ENCODE data around the gene FLG2. TPM values are rescaled to one million over a fixed set of nuclear protein-coding genes. Genes with fewer than 3 reads are reported as not detected.
A peak's percentile ranks its signal among the peaks of the same experiment; 100 is the strongest.

FLG2 gene
- not detected in 2 replicates for polyA plus RNA-seq (2013)

DNA sequence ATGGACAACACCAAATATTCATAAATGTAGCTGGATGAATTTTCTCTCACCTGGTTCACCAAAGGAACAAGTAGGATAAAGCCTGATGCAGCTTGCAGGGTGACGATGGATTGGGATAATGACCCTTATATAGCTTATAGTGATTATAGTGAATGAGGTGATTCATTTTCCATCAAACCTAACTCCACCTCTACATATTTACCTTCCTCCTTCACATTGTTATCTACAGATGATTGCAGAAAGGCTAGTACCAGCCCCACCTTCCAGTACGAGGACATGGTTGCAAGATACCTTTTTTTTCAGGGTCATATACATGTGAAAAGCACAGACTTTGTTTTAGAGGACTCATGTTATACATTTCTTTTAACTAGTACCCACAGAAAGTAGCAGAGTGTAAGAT is at the start of gene FLG2:
Gene FLG2 (minus strand): TSS at position 101 of the 400 bp plus-strand sequence. CDS start 1,122 bp downstream, outside the sequence.
- no peaks in the 10 kb centered on the region for H3K27me3 ChIP-seq (ENCODE audit: insufficient read depth, low read length)
- no peaks in the 10 kb centered on the region for H3K36me3 ChIP-seq (ENCODE audit: control insufficient read depth in 1 of 2, insufficient read depth in 2 of 2, low read length in 2 of 2)
- H2AFZ ChIP-seq (ENCODE audit: insufficient read depth, low read length, poor library complexity), result no peak within 1 kb of the TSS
- H3K27ac ChIP-seq (ENCODE audit: low read depth, low read length), result no peak within 1 kb of the TSS
- no peak within 1 kb of the TSS for H4K91ac ChIP-seq (ENCODE audit: low read depth, low read length)
- H3K23ac ChIP-seq (ENCODE audit: low read length), result no peak within 1 kb of the TSS
- no peak within 1 kb of the TSS for H3K4ac ChIP-seq (ENCODE audit: low read depth, low read length)
- no peak within 1 kb of the TSS for H2BK120ac ChIP-seq (ENCODE audit: insufficient read depth, low read length, poor library complexity)
- no peak for DNase-seq
- no peak within 1 kb of the TSS for H3K9ac ChIP-seq (ENCODE audit: low read length)
- no peaks in the 10 kb centered on the region for H3K4me1 ChIP-seq (ENCODE audit: control insufficient read depth in 1 of 2, insufficient read depth in 2 of 2, low read length in 2 of 2)
- H2BK12ac ChIP-seq (ENCODE audit: low read length), result no peak within 1 kb of the TSS
- H4K8ac ChIP-seq (ENCODE audit: low read depth, low read length), result no peak within 1 kb of the TSS
- no peaks in the 10 kb centered on the region for H3K79me2 ChIP-seq (ENCODE audit: control insufficient read depth, insufficient read depth, low read length, poor library complexity)
- H3K4me2 ChIP-seq (ENCODE audit: low read length), result no peak within 1 kb of the TSS
- H3K18ac ChIP-seq (ENCODE audit: low read length), result no peak within 1 kb of the TSS
- no CpG with 5 or more reads among the region's 2 CpGs for WGBS (ENCODE audit: extremely low coverage, insufficient coverage, insufficient read length)
- no peak within 1 kb of the TSS for H3K14ac ChIP-seq (ENCODE audit: low read length)
- H2AK5ac ChIP-seq (ENCODE audit: low read length), result no peak within 1 kb of the TSS
- peaks cover 17% of the 10 kb centered on the region for H3K9me3 ChIP-seq (ENCODE audit: insufficient read depth, low read depth, low read length)
- no peaks in the 10 kb centered on the region for H3K79me1 ChIP-seq (ENCODE audit: low read length)
- no peak within 1 kb of the TSS for H3K4me3 ChIP-seq (ENCODE audit: low read depth, low read length)
- H2BK5ac ChIP-seq (ENCODE audit: low read depth, low read length, poor library complexity), result no peak within 1 kb of the TSS
- no peak within 1 kb of the TSS for H4K12ac ChIP-seq (ENCODE audit: low read depth, low read length)

- no peak for DNase-seq
- H4K91ac ChIP-seq (ENCODE audit: low read depth, low read length), result no peak overlapping the region
- H2AFZ ChIP-seq (ENCODE audit: insufficient read depth, low read length, poor library complexity), result no peak overlapping the region
- no peak overlapping the region for H2BK5ac ChIP-seq (ENCODE audit: low read depth, low read length, poor library complexity)
- no peak overlapping the region for H4K8ac ChIP-seq (ENCODE audit: low read depth, low read length)
- H3K14ac ChIP-seq (ENCODE audit: low read length), result no peak overlapping the region
- H3K79me1 ChIP-seq (ENCODE audit: low read length), result no peaks in the 10 kb centered on the region
- peaks cover 25% of the 10 kb centered on the region for H3K9me3 ChIP-seq (ENCODE audit: insufficient read depth, low read depth, low read length)
- no peaks in the 10 kb centered on the region for H3K4me1 ChIP-seq (ENCODE audit: control insufficient read depth in 1 of 2, insufficient read depth in 2 of 2, low read length in 2 of 2)
- no peak overlapping the region for H3K4ac ChIP-seq (ENCODE audit: low read depth, low read length)
- no CpG with 5 or more reads among the region's 4 CpGs for WGBS (ENCODE audit: extremely low coverage, insufficient coverage, insufficient read length)
- no peaks in the 10 kb centered on the region for H3K36me3 ChIP-seq (ENCODE audit: control insufficient read depth in 1 of 2, insufficient read depth in 2 of 2, low read length in 2 of 2)
- H3K27ac ChIP-seq (ENCODE audit: low read depth, low read length), result no peak overlapping the region
- H2AK5ac ChIP-seq (ENCODE audit: low read length), result no peak overlapping the region
- H3K9ac ChIP-seq (ENCODE audit: low read length), result no peak overlapping the region
- H3K4me2 ChIP-seq (ENCODE audit: low read length), result no peak overlapping the region
- H3K18ac ChIP-seq (ENCODE audit: low read length), result no peak overlapping the region
- H2BK120ac ChIP-seq (ENCODE audit: insufficient read depth, low read length, poor library complexity), result no peak overlapping the region
- no peaks in the 10 kb centered on the region for H3K79me2 ChIP-seq (ENCODE audit: control insufficient read depth, insufficient read depth, low read length, poor library complexity)
- no peak overlapping the region for H3K4me3 ChIP-seq (ENCODE audit: low read depth, low read length)
- H4K12ac ChIP-seq (ENCODE audit: low read depth, low read length), result no peak overlapping the region
- H3K27me3 ChIP-seq (ENCODE audit: insufficient read depth, low read length), result no peaks in the 10 kb centered on the region
- no peak overlapping the region for H2BK12ac ChIP-seq (ENCODE audit: low read length)
- no peak overlapping the region for H3K23ac ChIP-seq (ENCODE audit: low read length)
Measured at GRCh38 chr1:152408664-152409063, 48.9 kb upstream of the FLG2 start.

DNA sequence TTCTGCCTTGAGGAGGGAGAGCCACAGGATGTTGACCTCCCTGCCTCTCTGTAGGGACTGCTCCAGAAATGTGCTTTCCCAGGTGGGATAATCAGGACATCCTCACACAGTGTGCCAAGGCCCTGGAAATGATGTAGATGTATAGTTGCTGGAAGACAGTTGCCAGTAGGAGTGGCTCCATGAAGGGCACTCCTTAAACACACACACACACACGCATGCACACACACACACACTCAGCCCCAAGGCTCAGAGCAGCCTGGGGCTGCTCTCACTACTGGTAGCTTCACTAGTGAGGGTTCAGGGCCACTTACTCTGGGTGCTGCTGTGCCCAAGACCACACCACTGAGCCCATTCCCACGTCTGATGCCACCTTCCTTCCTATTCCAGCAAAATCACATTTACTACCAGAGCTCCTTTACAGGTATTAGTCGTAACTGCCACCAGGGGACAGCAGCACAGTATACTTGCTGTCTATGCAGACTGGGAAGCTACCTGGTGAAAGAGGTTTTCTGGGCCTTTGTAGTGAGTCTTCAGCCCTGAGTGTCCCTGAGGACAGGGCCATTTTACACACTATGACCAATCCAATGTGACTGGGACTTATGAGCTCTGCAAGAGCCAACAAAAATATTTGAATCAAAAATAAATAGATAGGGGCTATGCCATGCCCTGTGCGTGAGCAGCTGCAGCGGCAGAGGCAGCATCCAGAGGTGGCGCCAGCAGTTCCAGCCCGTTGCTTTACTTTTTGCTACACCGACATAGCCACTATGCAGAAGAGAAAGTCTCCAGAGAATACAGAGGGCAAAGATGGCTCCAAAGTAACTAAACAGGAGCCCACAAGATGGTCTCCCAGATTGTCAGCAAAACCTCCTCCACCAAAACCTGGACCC is 39.2 kb upstream of the FLG2 start:
- DNase-seq, result peak in 1 of 2 donors; percentile 48
- no peaks in the 10 kb centered on the region for H3K79me1 ChIP-seq (ENCODE audit: low read length)
- H3K27me3 ChIP-seq (ENCODE audit: insufficient read depth, low read length), result no peaks in the 10 kb centered on the region
- no peak overlapping the region for H2AK5ac ChIP-seq (ENCODE audit: low read length)
- H3K4ac ChIP-seq (ENCODE audit: low read depth, low read length), result no peak overlapping the region
- H2BK12ac ChIP-seq (ENCODE audit: low read length), result no peak overlapping the region
- no peak overlapping the region for H2BK5ac ChIP-seq (ENCODE audit: low read depth, low read length, poor library complexity)
- no peak overlapping the region for H4K91ac ChIP-seq (ENCODE audit: low read depth, low read length)
- H3K79me2 ChIP-seq (ENCODE audit: control insufficient read depth, insufficient read depth, low read length, poor library complexity), result no peaks in the 10 kb centered on the region
- H2AFZ ChIP-seq (ENCODE audit: insufficient read depth, low read length, poor library complexity), result no peak overlapping the region
- no peak overlapping the region for H3K18ac ChIP-seq (ENCODE audit: low read length)
- H2BK120ac ChIP-seq (ENCODE audit: insufficient read depth, low read length, poor library complexity), result no peak overlapping the region
- no peak overlapping the region for H3K4me3 ChIP-seq (ENCODE audit: low read depth, low read length)
- no peak overlapping the region for H3K4me2 ChIP-seq (ENCODE audit: low read length)
- no peak overlapping the region for H4K8ac ChIP-seq (ENCODE audit: low read depth, low read length)
- no peak overlapping the region for H3K27ac ChIP-seq (ENCODE audit: low read depth, low read length)
- no peaks in the 10 kb centered on the region for H3K36me3 ChIP-seq (ENCODE audit: control insufficient read depth in 1 of 2, insufficient read depth in 2 of 2, low read length in 2 of 2)
- H3K4me1 ChIP-seq (ENCODE audit: control insufficient read depth in 1 of 2, insufficient read depth in 2 of 2, low read length in 2 of 2), result no peaks in the 10 kb centered on the region
- peaks cover 10% of the 10 kb centered on the region for H3K9me3 ChIP-seq (ENCODE audit: insufficient read depth, low read depth, low read length)
- H3K23ac ChIP-seq (ENCODE audit: low read length), result no peak overlapping the region
- H3K14ac ChIP-seq (ENCODE audit: low read length), result no peak overlapping the region
- H4K12ac ChIP-seq (ENCODE audit: low read depth, low read length), result no peak overlapping the region
- no CpG with 5 or more reads among the region's 8 CpGs for WGBS (ENCODE audit: extremely low coverage, insufficient coverage, insufficient read length)
- no peak overlapping the region for H3K9ac ChIP-seq (ENCODE audit: low read length)

GRCh38 chr1:152397474-152397873 is 37.7 kb upstream of the FLG2 start:
- Histone ChIP-seq H3K79me2 (ENCODE audit: control insufficient read depth, insufficient read depth, low read length, poor library complexity) (no peaks in the 10 kb centered on the region), H4K91ac (ENCODE audit: low read depth, low read length) (no peak overlapping the region), H2AK5ac (ENCODE audit: low read length) (no peak overlapping the region), H3K14ac (ENCODE audit: low read length) (no peak overlapping the region), H3K9me3 (ENCODE audit: insufficient read depth, low read depth, low read length) (peaks cover 10% of the 10 kb centered on the region), H3K4me3 (ENCODE audit: low read depth, low read length) (no peak overlapping the region), H4K12ac (ENCODE audit: low read depth, low read length) (no peak overlapping the region), H2BK120ac (ENCODE audit: insufficient read depth, low read length, poor library complexity) (no peak overlapping the region), H3K23ac (ENCODE audit: low read length) (no peak overlapping the region), H2BK12ac (ENCODE audit: low read length) (no peak overlapping the region), H3K18ac (ENCODE audit: low read length) (no peak overlapping the region), H3K27ac (ENCODE audit: low read depth, low read length) (no peak overlapping the region), H4K8ac (ENCODE audit: low read depth, low read length) (no peak overlapping the region), H3K4me2 (ENCODE audit: low read length) (no peak overlapping the region), H3K79me1 (ENCODE audit: low read length) (no peaks in the 10 kb centered on the region), H3K4ac (ENCODE audit: low read depth, low read length) (no peak overlapping the region), H3K4me1 (ENCODE audit: control insufficient read depth in 1 of 2, insufficient read depth in 2 of 2, low read length in 2 of 2) (no peaks in the 10 kb centered on the region), H2AFZ (ENCODE audit: insufficient read depth, low read length, poor library complexity) (no peak overlapping the region), H3K27me3 (ENCODE audit: insufficient read depth, low read length) (no peaks in the 10 kb centered on the region), H3K9ac (ENCODE audit: low read length) (no peak overlapping the region), H3K36me3 (ENCODE audit: control insufficient read depth in 1 of 2, insufficient read depth in 2 of 2, low read length in 2 of 2) (no peaks in the 10 kb centered on the region), H2BK5ac (ENCODE audit: low read depth, low read length, poor library complexity) (no peak overlapping the region)
- no CpG with 5 or more reads among the region's 5 CpGs for WGBS (ENCODE audit: extremely low coverage, insufficient coverage, insufficient read length)
- DNase-seq, result peak; percentile 9 to 29

Measured in trophoblast cell (in vitro differentiated cells and primary cell).